HepG2 (cell line): ENCODE results near the gene ASXL1. TPM values are rescaled to one million over a fixed set of nuclear protein-coding genes. Genes with fewer than 3 reads are reported as not detected.
A peak's percentile ranks its signal among the peaks of the same experiment; 100 is the strongest.

Source experiments
- ATF7 ChIP-seq, 2 experiments: fragments of 450-650 bp in 1 of 2; sonication (generic) in 1 of 2; formaldehyde crosslinking in 1 of 2; IDR thresholded peaks; 2 replicates each; pipeline versions ENCODE4 v1.4.0 to v1.6.1; 2016 to 2020; ENCODE audit warnings: antibody characterized with exemption in 1 of 2, mild to moderate bottlenecking in 1 of 2, missing genetic modification reagents in 1 of 2
- ATRX ChIP-seq: sonication (generic); formaldehyde crosslinking; IDR thresholded peaks from 2 replicates; pipeline ENCODE4 v1.4.0; 2020; ENCODE audit warnings: missing genetic modification reagents, borderline replicate concordance
- DNMT1 ChIP-seq: sonication (generic); formaldehyde crosslinking; IDR thresholded peaks from 2 replicates; pipeline ENCODE4 v1.5.1; 2020; ENCODE audit warnings: mild to moderate bottlenecking, missing genetic modification reagents
- ELF4 ChIP-seq: sonication (generic); formaldehyde crosslinking; IDR thresholded peaks from 2 replicates; pipeline ENCODE4 v1.5.0; 2020; ENCODE audit warnings: missing genetic modification reagents, mild to moderate bottlenecking, moderate library complexity, borderline replicate concordance
- FLYWCH1 ChIP-seq: sonication (generic); formaldehyde crosslinking; IDR thresholded peaks from 2 replicates; pipeline ENCODE4 v1.8.1; 2023; ENCODE audit warnings: mild to moderate bottlenecking, missing genetic modification reagents
- GMEB2 ChIP-seq: IDR thresholded peaks from 2 replicates; pipeline ENCODE4 v1.6.1; 2016; ENCODE audit warnings: missing biosample characterization, missing genetic modification reagents, low read depth
- HMG20A ChIP-seq: IDR thresholded peaks from 2 replicates; pipeline ENCODE4 v1.6.1; 2016; ENCODE audit warnings: borderline replicate concordance
- JARID2 ChIP-seq: sonication (generic); formaldehyde crosslinking; IDR thresholded peaks from 2 replicates; pipeline ENCODE4 v1.8.1; 2023; ENCODE audit warnings: missing genetic modification reagents, inconsistent platforms; ENCODE audit not compliant: insufficient replicate concordance
- NAIF1 ChIP-seq: sonication (generic); formaldehyde crosslinking; IDR thresholded peaks from 2 replicates; pipeline ENCODE4 v1.5.0; 2020; ENCODE audit warnings: mild to moderate bottlenecking, missing genetic modification reagents, borderline replicate concordance
- NFE2L2 ChIP-seq: fragments of 150-350 bp; IDR thresholded peaks from 2 replicates; pipeline ENCODE4 v1.6.1; 2014; ENCODE audit warnings: low read length
- SIX1 ChIP-seq: sonication (generic); formaldehyde crosslinking; IDR thresholded peaks from 2 replicates; pipeline ENCODE4 v1.4.0; 2020; ENCODE audit warnings: missing genetic modification reagents, borderline replicate concordance
- ZBTB3 ChIP-seq: sonication (generic); formaldehyde crosslinking; IDR thresholded peaks from 2 replicates; pipeline ENCODE4 v1.4.0; 2020; ENCODE audit warnings: low read depth, mild to moderate bottlenecking, moderate library complexity, missing genetic modification reagents, borderline replicate concordance
- ZBTB42 ChIP-seq: sonication (generic); formaldehyde crosslinking; IDR thresholded peaks from 2 replicates; pipeline ENCODE4 v1.5.0; 2020; ENCODE audit warnings: mild to moderate bottlenecking, missing genetic modification reagents
- ZMYM2 ChIP-seq: sonication (generic); formaldehyde crosslinking; IDR thresholded peaks from 2 replicates; pipeline ENCODE4 v1.8.0; 2022; ENCODE audit warnings: mild to moderate bottlenecking, missing genetic modification reagents
- ZNF121 ChIP-seq: sonication (generic); formaldehyde crosslinking; IDR thresholded peaks from 2 replicates; pipeline ENCODE4 v1.5.0; 2020; ENCODE audit warnings: mild to moderate bottlenecking, missing genetic modification reagents
- ZNF292 ChIP-seq: sonication (generic); formaldehyde crosslinking; IDR thresholded peaks from 2 replicates; pipeline ENCODE4 v1.8.1; 2022; ENCODE audit warnings: mild to moderate bottlenecking, low read depth, missing genetic modification reagents, borderline replicate concordance
- ZNF430 ChIP-seq: sonication (generic); formaldehyde crosslinking; IDR thresholded peaks from 2 replicates; pipeline ENCODE4 v1.9.0; 2021; ENCODE audit warnings: mild to moderate bottlenecking, missing genetic modification reagents
- ZNF530 ChIP-seq: sonication (generic); formaldehyde crosslinking; IDR thresholded peaks from 2 replicates; pipeline ENCODE4 v1.5.0; 2020; ENCODE audit warnings: low read depth, mild to moderate bottlenecking, missing genetic modification reagents
- ZNF616 ChIP-seq: sonication (generic); formaldehyde crosslinking; IDR thresholded peaks from 2 replicates; pipeline ENCODE4 v1.5.0; 2020; ENCODE audit warnings: low read depth, mild to moderate bottlenecking, missing genetic modification reagents
- ZNF619 ChIP-seq: sonication (generic); formaldehyde crosslinking; IDR thresholded peaks from 2 replicates; pipeline ENCODE4 v1.4.0; 2020; ENCODE audit warnings: mild to moderate bottlenecking, missing genetic modification reagents
- ZNF644 ChIP-seq: IDR thresholded peaks from 2 replicates; pipeline ENCODE4 v1.6.1; 2016; ENCODE audit warnings: low read depth
- ZNF652 ChIP-seq: IDR thresholded peaks from 2 replicates; pipeline ENCODE4 v1.6.1; 2016; ENCODE audit warnings: low read depth, borderline replicate concordance
- polyA plus RNA-seq, 8 experiments: library from polyadenylated mRNA; depleted of rRNA in 3 of 8; stranded (reverse) in 7 of 8; unstranded in 1 of 8; fragments of >200 nt; fragmentation: Illumina TruSeq in 4 of 8; extraction: Trizol in 4 of 8; gene quantifications; 2 replicates each; pipeline versions ENCODE4 v1.2.1 to v1.2.3, GENCODE V29; 2011 to 2016; ENCODE audit warnings: low read depth in 4 of 8, missing spikeins in 1 of 8, mixed read lengths in 1 of 8; ENCODE audit not compliant: insufficient read depth in 1 of 8
- total RNA-seq, 5 experiments: library from RNA; depleted of rRNA; stranded (reverse); fragments of >200 nt; fragmentation: Illumina TruSeq; extraction: Trizol; gene quantifications; 2 replicates each; pipeline ENCODE4 v1.2.3, GENCODE V29; 2016; ENCODE audit warnings: low read depth in 1 of 5
- TF ChIP-seq, protein P1 (sequence below): sonication (generic); formaldehyde crosslinking; IDR thresholded peaks from 2 replicates; pipeline ENCODE4 v1.5.1; 2020; ENCODE audit warnings: mild to moderate bottlenecking, moderate library complexity, missing genetic modification reagents
- TF ChIP-seq, protein P2 (sequence below): sonication (generic); formaldehyde crosslinking; IDR thresholded peaks from 2 replicates; pipeline ENCODE4 v1.8.1; 2023; ENCODE audit warnings: mild to moderate bottlenecking, missing genetic modification reagents

Gene ASXL1
- total and polyA plus RNA-seq, 2 of the 13 experiments (the other 11 are each of a cell fraction or from before 2014, with no cell fraction given), result 62.1 to 74.8 TPM

DNA sequence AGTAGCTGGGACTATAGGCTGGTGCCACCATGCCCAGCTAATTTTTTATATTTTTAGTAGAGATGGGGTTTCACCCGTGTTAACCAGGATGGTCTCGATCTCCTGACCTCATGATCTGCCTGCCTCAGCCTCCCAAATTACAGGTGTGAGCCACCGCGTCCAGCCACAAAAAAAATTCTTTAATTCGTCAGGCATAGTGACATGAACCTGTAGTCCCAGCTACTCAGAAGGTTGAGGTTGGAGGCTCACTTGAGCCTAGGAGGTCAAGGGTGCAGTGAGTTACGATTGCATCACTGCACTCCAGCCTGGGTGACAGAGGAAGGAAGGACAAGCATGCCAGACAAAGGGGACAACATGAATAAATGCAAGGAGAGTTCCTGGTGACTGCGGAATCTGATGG, 19.5 kb upstream of the ASXL1 start (continued):
- TF ChIP-seq ZNF530 (CRISPR knock-in tag), result no peak
- TF ChIP-seq NFE2L2, result no peak
- TF ChIP-seq ZBTB3 (CRISPR knock-in tag), result no peak
- peak; percentile 85; the same call in 1 of the 2 replicates for TF ChIP-seq ZNF292
- TF ChIP-seq ATF7 (IDR thresholded peaks at IDR 0.05), result peak; percentile 65; the same call in 1 of the 2 replicates
- no peak for TF ChIP-seq ATF7 (CRISPR knock-in tag; IDR thresholded peaks at IDR 0.05)
- no peak for TF ChIP-seq SIX1 (CRISPR knock-in tag)
- TF ChIP-seq ZNF644 (CRISPR knock-in tag), result peak; percentile 87
- peak; percentile 61; the same call in 1 of the 2 replicates for TF ChIP-seq HMG20A (CRISPR knock-in tag)
- TF ChIP-seq, protein P1, sequence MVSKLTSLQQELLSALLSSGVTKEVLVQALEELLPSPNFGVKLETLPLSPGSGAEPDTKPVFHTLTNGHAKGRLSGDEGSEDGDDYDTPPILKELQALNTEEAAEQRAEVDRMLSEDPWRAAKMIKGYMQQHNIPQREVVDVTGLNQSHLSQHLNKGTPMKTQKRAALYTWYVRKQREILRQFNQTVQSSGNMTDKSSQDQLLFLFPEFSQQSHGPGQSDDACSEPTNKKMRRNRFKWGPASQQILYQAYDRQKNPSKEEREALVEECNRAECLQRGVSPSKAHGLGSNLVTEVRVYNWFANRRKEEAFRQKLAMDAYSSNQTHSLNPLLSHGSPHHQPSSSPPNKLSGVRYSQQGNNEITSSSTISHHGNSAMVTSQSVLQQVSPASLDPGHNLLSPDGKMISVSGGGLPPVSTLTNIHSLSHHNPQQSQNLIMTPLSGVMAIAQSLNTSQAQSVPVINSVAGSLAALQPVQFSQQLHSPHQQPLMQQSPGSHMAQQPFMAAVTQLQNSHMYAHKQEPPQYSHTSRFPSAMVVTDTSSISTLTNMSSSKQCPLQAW, result 0 out of 2 replicates have a peak, but pooled peaks have one; percentile 72
- no peak for TF ChIP-seq ZNF430 (CRISPR knock-in tag)
- no peak for TF ChIP-seq NAIF1 (CRISPR knock-in tag)
- no peak for TF ChIP-seq GMEB2 (CRISPR knock-in tag)
- TF ChIP-seq ZNF652 (CRISPR knock-in tag), result peak; percentile 53; the same call in 1 of the 2 replicates
- no peak for TF ChIP-seq DNMT1 (CRISPR knock-in tag)
- TF ChIP-seq ZNF619 (CRISPR knock-in tag), result 0 out of 2 replicates have a peak, but pooled peaks have one; percentile 13
- TF ChIP-seq JARID2 (CRISPR knock-in tag), result no peak
- no peak; the same call in 1 of the 2 replicates for TF ChIP-seq ZMYM2 (CRISPR knock-in tag)
- TF ChIP-seq, protein P2, sequence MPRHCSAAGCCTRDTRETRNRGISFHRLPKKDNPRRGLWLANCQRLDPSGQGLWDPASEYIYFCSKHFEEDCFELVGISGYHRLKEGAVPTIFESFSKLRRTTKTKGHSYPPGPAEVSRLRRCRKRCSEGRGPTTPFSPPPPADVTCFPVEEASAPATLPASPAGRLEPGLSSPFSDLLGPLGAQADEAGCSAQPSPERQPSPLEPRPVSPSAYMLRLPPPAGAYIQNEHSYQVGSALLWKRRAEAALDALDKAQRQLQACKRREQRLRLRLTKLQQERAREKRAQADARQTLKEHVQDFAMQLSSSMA, result no peak
- no peak for TF ChIP-seq ZBTB42 (CRISPR knock-in tag)
- TF ChIP-seq ELF4 (CRISPR knock-in tag), result no peak
- TF ChIP-seq FLYWCH1, result no peak
- TF ChIP-seq ZNF616 (CRISPR knock-in tag), result no peak
- 0 out of 2 replicates have a peak, but pooled peaks have one; percentile 24 for TF ChIP-seq ZNF121
- no peak for TF ChIP-seq ATRX (CRISPR knock-in tag)
